B cell (primary cell): ENCODE measurements around the gene RTTN. TPM values are rescaled to one million over a fixed set of nuclear protein-coding genes. Genes with fewer than 3 reads are reported as not detected.
A peak's percentile ranks its signal among the peaks of the same experiment; 100 is the strongest.

Source experiments
- ATAC-seq: fragments of 200-7000 bp; cut with Tn5 transposase; one replicate; pipeline ENCODE4 v1.10.0; 2021; ENCODE audit warnings: low read depth, mild to moderate bottlenecking, moderate number of reproducible peaks, moderate library complexity
- CTCF ChIA-PET: fragments of 350-600 bp; sonication (Branson Sonifier 250); formaldehyde crosslinking; loops from one replicate; lab custom pipeline; 2021; ENCODE audit warnings: antibody characterized with exemption, inconsistent platforms; lab: Charles Lee
- POLR2A ChIA-PET: fragments of 350-600 bp; sonication (Branson Sonifier 250); formaldehyde crosslinking; loops from one replicate; lab custom pipeline; 2021; ENCODE audit warnings: antibody characterized with exemption; lab: Charles Lee
- DNase-seq: peaks from one replicate; pipeline ENCODE4 v3.0.0; 2013
- H2AFZ ChIP-seq: 2 replicates; pipeline ENCODE4 v1.6.1; 2012; ENCODE audit warnings: mild to moderate bottlenecking, low read depth, low read length; ENCODE audit not compliant: insufficient read depth, poor library complexity, severe bottlenecking
- H3K27ac ChIP-seq, 2 donors: 1 replicate in 1 of 2; 2 replicates in 1 of 2; pipeline ENCODE4 v1.5.1; 2012 to 2013; ENCODE audit warnings: low read length in 2 of 2, mild to moderate bottlenecking in 2 of 2, moderate library complexity in 1 of 2
- H3K27me3 ChIP-seq, 4 experiments: fragments of 200-600 bp in 1 of 4; sonication (generic) in 1 of 4; replicated peaks in 1 of 4; 1 replicate in 2 of 4; 2 replicates in 2 of 4; pipeline versions ENCODE4 v1.6.1 to v1.7.0; 2013 to 2016; ENCODE audit warnings: low read length in 3 of 4, mild to moderate bottlenecking in 2 of 4, mixed read lengths in 1 of 4, moderate library complexity in 1 of 4; ENCODE audit not compliant: insufficient read depth in 4 of 4, control insufficient read depth in 3 of 4; ENCODE audit errors: control extremely low read depth in 1 of 4
- H3K36me3 ChIP-seq, 2 experiments: replicated peaks in 1 of 2; 1 replicate in 1 of 2; 2 replicates in 1 of 2; pipeline versions ENCODE4 v1.6.1 to v1.7.1; 2013; ENCODE audit warnings: low read length in 1 of 2; ENCODE audit not compliant: insufficient read depth in 2 of 2, control insufficient read depth in 1 of 2; ENCODE audit errors: control extremely low read depth in 1 of 2, extremely low read depth in 1 of 2
- H3K4me1 ChIP-seq, 2 donors: fragments of 200-600 bp in 1 of 2; sonication (generic) in 1 of 2; 1 replicate in 1 of 2; 2 replicates in 1 of 2; pipeline versions ENCODE4 v1.5.1 to v1.6.1; 2013 to 2017; ENCODE audit warnings: low read length in 2 of 2; ENCODE audit not compliant: control insufficient read depth in 2 of 2, insufficient read depth in 2 of 2
- H3K4me2 ChIP-seq: replicated peaks from 2 replicates; pipeline ENCODE3; 2012; ENCODE audit warnings: mild to moderate bottlenecking, low read depth, low read length; ENCODE audit not compliant: poor library complexity, severe bottlenecking
- H3K4me3 ChIP-seq, 5 experiments: fragments of 200-600 bp in 1 of 5; sonication (generic) in 1 of 5; 1 replicate in 3 of 5; 2 replicates in 2 of 5; pipeline versions ENCODE4 v1.5.1 to v1.7.0; 2011 to 2016; ENCODE audit warnings: low read length in 4 of 5, mild to moderate bottlenecking in 4 of 5, low read depth in 2 of 5, control low read depth in 1 of 5, moderate library complexity in 1 of 5; ENCODE audit not compliant: insufficient read depth in 1 of 5; ENCODE audit errors: control extremely low read depth in 1 of 5, extremely low read depth in 1 of 5
- H3K79me2 ChIP-seq: fragments of 200-600 bp; sonication (generic); one replicate; pipeline ENCODE4 v1.6.0; 2016; ENCODE audit warnings: low read length; ENCODE audit not compliant: control insufficient read depth, insufficient read depth
- H3K9ac ChIP-seq: fragments of 200-600 bp; sonication (generic); 2 replicates; pipeline ENCODE4 v1.6.1; 2017; ENCODE audit warnings: mild to moderate bottlenecking, low read length, moderate library complexity
- H3K9me3 ChIP-seq, 3 donors: one replicate each; pipeline versions ENCODE4 v1.6.1 to v1.7.1; 2013; ENCODE audit warnings: low read length in 2 of 3; ENCODE audit not compliant: control insufficient read depth in 2 of 3, insufficient read depth in 1 of 3; ENCODE audit errors: control extremely low read depth in 1 of 3
- H4K20me1 ChIP-seq: 2 replicates; pipeline ENCODE4 v1.6.0; 2012; ENCODE audit warnings: mild to moderate bottlenecking, low read length; ENCODE audit not compliant: insufficient read depth, control insufficient read depth, poor library complexity, severe bottlenecking
- H3K27ac Mint-ChIP-seq: one replicate; pipeline ENCODE4 v1.8.0; 2021; ENCODE audit warnings: mixed read lengths
- H3K27me3 Mint-ChIP-seq: one replicate; pipeline ENCODE4 v1.8.0; 2021; ENCODE audit warnings: mixed read lengths
- H3K4me1 Mint-ChIP-seq: one replicate; pipeline ENCODE4 v1.8.0; 2021; ENCODE audit warnings: mixed read lengths
- H3K4me3 Mint-ChIP-seq: one replicate; pipeline ENCODE4 v1.8.0; 2021; ENCODE audit warnings: mixed read lengths
- H3K9me3 Mint-ChIP-seq: one replicate; pipeline ENCODE4 v1.8.0; 2022; ENCODE audit warnings: mixed read lengths; ENCODE audit not compliant: insufficient read depth
- CTCF ChIP-seq: fragments of 200-600 bp; IDR thresholded peaks from one replicate; pipeline ENCODE4 v1.8.0; 2022; ENCODE audit warnings: antibody characterized with exemption, mild to moderate bottlenecking
- EZH2 ChIP-seq: IDR thresholded peaks from 2 replicates; pipeline ENCODE4 v1.6.1; 2012; ENCODE audit warnings: borderline replicate concordance, low read depth, mild to moderate bottlenecking, moderate library complexity, low read length; ENCODE audit not compliant: insufficient read depth, poor library complexity, severe bottlenecking
- whole genome bisulfite sequencing: methylation state at CpG from one replicate; pipeline ENCODE4 v1.1.5; 2013; ENCODE audit warnings: missing lambda C conversion rate; ENCODE audit not compliant: insufficient coverage; 5-methylcytosine and 5-hydroxymethylcytosine counted together
- intact Hi-C: fragments of 100-400 bp; cut with micrococcal nuclease; formaldehyde crosslinking; loops from one replicate; pipeline ENCODE4 v1.10.0; 2022
- polyA plus RNA-seq: library from polyadenylated mRNA; depleted of rRNA; stranded (reverse); fragments of >200 nt; gene quantifications from 2 replicates; pipeline ENCODE4 v1.2.3, GENCODE V29; 2012
- total RNA-seq, 2 donors: library from RNA; stranded (reverse); fragments of 120-200 nt in 1 of 2; gene quantifications; 1 replicate in 1 of 2; 2 replicates in 1 of 2; pipeline versions ENCODE4 v1.2.3 to v1.2.4, GENCODE V29; 2013 to 2022

RTTN gene
- total and polyA plus RNA-seq, 2 donors (not counting 1 experiment from before 2014, with no cell fraction given): 10.0 to 41.2 TPM

- no peak overlapping the region for H3K27ac ChIP-seq
- TF ChIP-seq EZH2 (no peak), CTCF (peak; percentile 76)
- no peaks in the 10 kb centered on the region for H4K20me1 ChIP-seq
- peaks cover 4 to 56% of the 10 kb centered on the region in 2 experiments for H3K36me3 ChIP-seq
- intact Hi-C loops: no loop called here
- POLR2A ChIA-PET: no interaction called here
- H2AFZ ChIP-seq: no peak overlapping the region
- 35% methylated on average over 2 of the region's 5 CpGs for WGBS
- Mint-ChIP-seq H3K27me3 (no peaks in the 10 kb centered on the region), H3K4me3 (no peak overlapping the region), H3K4me1 (peaks cover 9% of the 10 kb centered on the region), H3K9me3 (no peaks in the 10 kb centered on the region), H3K27ac (no peak overlapping the region)
- no peaks in the 10 kb centered on the region for H3K9me3 ChIP-seq
- H3K9ac ChIP-seq: no peak overlapping the region
- H3K4me1 ChIP-seq: no peaks in the 10 kb centered on the region
- CTCF ChIA-PET: interaction anchor here (0.7 to 3.9 kb wide), 12 partner anchors 9 to 260 kb away, joined by 3 to 38 read pairs (median 4); partner anchors contain the start of gene RTTN
- peak; percentile 32 for DNase-seq
- H3K79me2 ChIP-seq: no peaks in the 10 kb centered on the region
- no peaks in the 10 kb centered on the region for H3K27me3 ChIP-seq
- ATAC-seq: no peak
- H3K4me3 ChIP-seq: no peak overlapping the region
- H3K4me2 ChIP-seq: no peak overlapping the region
Observed at GRCh38 chr18:70195852-70196434, 9.5 kb downstream of the RTTN start.

- no peaks in the 10 kb centered on the region for H3K27me3 Mint-ChIP-seq
- ChIA-PET CTCF (interaction anchor here (0.7 to 3.9 kb wide), 11 partner anchors 8 to 259 kb away, joined by 3 to 38 read pairs (median 4); partner anchors contain the start of gene RTTN), POLR2A (no interaction called here)
- peaks cover 9% of the 10 kb centered on the region for H3K4me1 Mint-ChIP-seq
- peaks cover 1 to 58% of the 10 kb centered on the region in 2 experiments for H3K36me3 ChIP-seq
- intact Hi-C loops: no loop called here
- H3K27ac ChIP-seq: no peak overlapping the region
- peak; percentile 25 for DNase-seq
- H3K4me1 ChIP-seq: no peaks in the 10 kb centered on the region
- no peak for TF ChIP-seq EZH2
- no peak for TF ChIP-seq CTCF
- H3K4me2 ChIP-seq: no peak overlapping the region
- no peak overlapping the region for H3K4me3 ChIP-seq
- ATAC-seq: peak; percentile 24
- H3K4me3 Mint-ChIP-seq: peak overlapping the region; percentile 40
- WGBS: 65% methylated on average over 3 of the region's 3 CpGs
- H4K20me1 ChIP-seq: no peaks in the 10 kb centered on the region
- no peak overlapping the region for H3K9ac ChIP-seq
- H3K9me3 ChIP-seq: no peaks in the 10 kb centered on the region
- peak overlapping the region; percentile 78 for H3K27ac Mint-ChIP-seq
- no peaks in the 10 kb centered on the region for H3K27me3 ChIP-seq
- H2AFZ ChIP-seq: no peak overlapping the region
- H3K9me3 Mint-ChIP-seq: no peaks in the 10 kb centered on the region
- no peaks in the 10 kb centered on the region for H3K79me2 ChIP-seq
Observed at GRCh38 chr18:70195014-70195614, 10.4 kb downstream of the RTTN start.
